ENCODE measurements around the gene CEP104.

DNA sequence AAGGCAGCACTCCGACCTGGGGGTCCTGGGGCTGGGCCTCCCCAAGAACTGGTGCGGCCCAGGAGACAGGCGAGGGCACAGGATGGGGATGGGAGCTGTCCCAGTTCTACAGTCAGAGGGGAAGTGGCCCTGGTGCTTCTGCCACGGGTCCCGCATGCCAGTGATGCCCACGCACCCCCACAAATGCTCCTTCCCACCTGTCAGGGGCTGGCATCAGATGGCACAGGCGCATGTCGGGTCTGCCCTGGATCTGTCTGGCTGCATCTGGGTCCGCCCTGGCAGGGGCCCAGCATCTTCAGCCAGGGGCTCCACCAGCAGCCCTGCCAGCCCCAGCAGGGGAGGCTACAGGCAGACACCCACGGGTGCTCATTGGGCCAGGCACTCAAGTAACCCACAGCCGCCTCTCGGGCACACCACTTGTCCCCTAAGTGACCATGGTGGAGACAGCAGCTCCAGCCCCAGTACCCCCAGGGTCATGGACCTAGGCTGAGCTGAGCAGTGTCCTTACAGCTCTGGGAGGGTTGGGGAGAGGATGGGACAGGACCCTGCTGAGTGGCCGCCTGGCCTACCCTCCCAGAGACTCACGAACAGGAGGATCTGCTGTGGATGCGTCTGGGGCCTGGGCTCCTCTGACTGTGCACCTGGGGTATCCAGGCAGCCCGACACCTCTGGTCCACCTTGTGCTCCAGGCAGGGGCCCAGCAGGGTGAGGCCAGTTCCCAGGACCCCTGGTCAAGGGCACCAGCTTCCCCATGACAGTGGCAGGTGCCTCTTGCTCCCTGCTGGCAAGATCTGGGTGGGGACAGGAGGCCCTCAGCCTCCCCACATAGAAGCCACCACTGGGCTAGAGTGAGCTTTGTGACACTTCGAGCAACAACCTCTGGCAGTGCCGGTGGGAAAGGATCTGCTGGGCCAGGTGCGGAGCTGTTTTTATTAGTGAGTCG, 79.1 kb downstream of the CEP104 start:
- TF ChIP-seq, protein P1, sequence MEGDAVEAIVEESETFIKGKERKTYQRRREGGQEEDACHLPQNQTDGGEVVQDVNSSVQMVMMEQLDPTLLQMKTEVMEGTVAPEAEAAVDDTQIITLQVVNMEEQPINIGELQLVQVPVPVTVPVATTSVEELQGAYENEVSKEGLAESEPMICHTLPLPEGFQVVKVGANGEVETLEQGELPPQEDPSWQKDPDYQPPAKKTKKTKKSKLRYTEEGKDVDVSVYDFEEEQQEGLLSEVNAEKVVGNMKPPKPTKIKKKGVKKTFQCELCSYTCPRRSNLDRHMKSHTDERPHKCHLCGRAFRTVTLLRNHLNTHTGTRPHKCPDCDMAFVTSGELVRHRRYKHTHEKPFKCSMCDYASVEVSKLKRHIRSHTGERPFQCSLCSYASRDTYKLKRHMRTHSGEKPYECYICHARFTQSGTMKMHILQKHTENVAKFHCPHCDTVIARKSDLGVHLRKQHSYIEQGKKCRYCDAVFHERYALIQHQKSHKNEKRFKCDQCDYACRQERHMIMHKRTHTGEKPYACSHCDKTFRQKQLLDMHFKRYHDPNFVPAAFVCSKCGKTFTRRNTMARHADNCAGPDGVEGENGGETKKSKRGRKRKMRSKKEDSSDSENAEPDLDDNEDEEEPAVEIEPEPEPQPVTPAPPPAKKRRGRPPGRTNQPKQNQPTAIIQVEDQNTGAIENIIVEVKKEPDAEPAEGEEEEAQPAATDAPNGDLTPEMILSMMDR (IDR thresholded peaks at IDR 0.05 in 2 of 3, conservative IDR thresholded peaks at IDR 0.05 in 1 of 3; ENCODE audit: insufficient read depth in 2 of 3, low read depth in 1 of 3, low read length in 3 of 3) = no peak
- TF ChIP-seq CHD1 (IDR thresholded peaks at IDR 0.05; ENCODE audit: low read length) = no peak
- TF ChIP-seq, protein P2, sequence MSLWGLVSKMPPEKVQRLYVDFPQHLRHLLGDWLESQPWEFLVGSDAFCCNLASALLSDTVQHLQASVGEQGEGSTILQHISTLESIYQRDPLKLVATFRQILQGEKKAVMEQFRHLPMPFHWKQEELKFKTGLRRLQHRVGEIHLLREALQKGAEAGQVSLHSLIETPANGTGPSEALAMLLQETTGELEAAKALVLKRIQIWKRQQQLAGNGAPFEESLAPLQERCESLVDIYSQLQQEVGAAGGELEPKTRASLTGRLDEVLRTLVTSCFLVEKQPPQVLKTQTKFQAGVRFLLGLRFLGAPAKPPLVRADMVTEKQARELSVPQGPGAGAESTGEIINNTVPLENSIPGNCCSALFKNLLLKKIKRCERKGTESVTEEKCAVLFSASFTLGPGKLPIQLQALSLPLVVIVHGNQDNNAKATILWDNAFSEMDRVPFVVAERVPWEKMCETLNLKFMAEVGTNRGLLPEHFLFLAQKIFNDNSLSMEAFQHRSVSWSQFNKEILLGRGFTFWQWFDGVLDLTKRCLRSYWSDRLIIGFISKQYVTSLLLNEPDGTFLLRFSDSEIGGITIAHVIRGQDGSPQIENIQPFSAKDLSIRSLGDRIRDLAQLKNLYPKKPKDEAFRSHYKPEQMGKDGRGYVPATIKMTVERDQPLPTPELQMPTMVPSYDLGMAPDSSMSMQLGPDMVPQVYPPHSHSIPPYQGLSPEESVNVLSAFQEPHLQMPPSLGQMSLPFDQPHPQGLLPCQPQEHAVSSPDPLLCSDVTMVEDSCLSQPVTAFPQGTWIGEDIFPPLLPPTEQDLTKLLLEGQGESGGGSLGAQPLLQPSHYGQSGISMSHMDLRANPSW (CRISPR knock-in tag; IDR thresholded peaks at IDR 0.05) = no peak
